ENCODE data around the gene MAPK4.

DNA sequence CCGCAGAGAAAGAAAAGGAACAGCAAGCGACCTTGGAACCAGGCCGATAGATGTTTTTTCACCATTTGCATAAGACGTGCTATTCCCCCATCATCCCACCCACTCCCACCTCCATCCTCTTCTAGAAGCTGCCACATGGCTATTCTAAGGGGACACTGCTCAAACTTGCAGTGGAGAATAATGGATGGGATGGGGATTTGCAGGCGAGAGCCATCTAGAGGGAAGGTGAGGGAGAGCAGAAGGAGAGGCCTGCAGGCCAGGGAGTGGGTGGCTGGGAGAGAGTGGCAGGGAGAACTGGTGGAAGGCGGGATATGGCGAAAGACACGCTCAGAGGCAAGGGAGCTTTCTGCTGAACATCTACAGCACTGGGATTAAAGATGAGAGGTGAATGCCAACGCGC is 84.9 kb downstream of the MAPK4 start:
- TF ChIP-seq FOXM1 (IDR thresholded peaks at IDR 0.05; ENCODE audit: borderline replicate concordance): no peak
- no peak for TF ChIP-seq ZNF384 (IDR thresholded peaks at IDR 0.05)
- TF ChIP-seq NFRKB (IDR thresholded peaks at IDR 0.05): no peak
- TF ChIP-seq BHLHE40 (IDR thresholded peaks at IDR 0.05; ENCODE audit: borderline replicate concordance): no peak
- no peak for TF ChIP-seq L3MBTL2 (conservative IDR thresholded peaks at IDR 0.05)
- TF ChIP-seq SUZ12 (IDR thresholded peaks at IDR 0.05): no peak
- no peak for TF ChIP-seq HDGF (IDR thresholded peaks at IDR 0.05; ENCODE audit: borderline replicate concordance)
- TF ChIP-seq LEF1 (IDR thresholded peaks at IDR 0.05; ENCODE audit: borderline replicate concordance): no peak
- no peak for TF ChIP-seq FOXA1 (IDR thresholded peaks at IDR 0.05)

Measured in HEK293T (cell line).